ENCODE results near the gene SYT7.

Gene SYT7

GRCh38 chr11:61541598-61541997 is 39.3 kb downstream of the SYT7 start:
- H3K9me3 ChIP-seq (ENCODE audit: control insufficient read depth, insufficient read depth, low read length), result no peaks in the 10 kb centered on the region
- no peak overlapping the region for H3K9ac ChIP-seq (ENCODE audit: low read depth, low read length)

GRCh38 chr11:61540528-61540927 is 40.3 kb downstream of the SYT7 start:
- no peak overlapping the region for H3K27ac ChIP-seq (ENCODE audit: low read depth, low read length)
- no peaks in the 10 kb centered on the region for H3K9me3 ChIP-seq (ENCODE audit: control insufficient read depth, insufficient read depth, low read length)
- H3K4me3 ChIP-seq (ENCODE audit: low read depth, low read length), result no peak overlapping the region
- no peaks in the 10 kb centered on the region for H3K36me3 ChIP-seq (ENCODE audit: control insufficient read depth, insufficient read depth, low read length)
- no peak overlapping the region for H3K9ac ChIP-seq (ENCODE audit: low read depth, low read length)
- peaks cover 19% of the 10 kb centered on the region for H3K4me1 ChIP-seq (ENCODE audit: control insufficient read depth, insufficient read depth, low read length)
- 0 out of 2 replicates have a peak, but pooled peaks cover 3% of the 10 kb centered on the region for H3K27me3 ChIP-seq (ENCODE audit: control insufficient read depth, insufficient read depth, low read length)

More at GRCh38 chr11:61541598-61541997, 39.3 kb downstream of the SYT7 start:
- Histone ChIP-seq H3K27ac (ENCODE audit: low read depth, low read length) (no peak overlapping the region), H3K36me3 (ENCODE audit: control insufficient read depth, insufficient read depth, low read length) (no peaks in the 10 kb centered on the region), H3K27me3 (ENCODE audit: control insufficient read depth, insufficient read depth, low read length) (0 out of 2 replicates have a peak, but pooled peaks cover 3% of the 10 kb centered on the region), H3K4me1 (ENCODE audit: control insufficient read depth, insufficient read depth, low read length) (peaks cover 19% of the 10 kb centered on the region), H3K4me3 (ENCODE audit: low read depth, low read length) (no peak overlapping the region)

GRCh38 chr11:61539831-61540357 is 41.0 kb downstream of the SYT7 start:
- Histone ChIP-seq H3K27ac (ENCODE audit: low read depth, low read length) (no peak overlapping the region), H3K36me3 (ENCODE audit: control insufficient read depth, insufficient read depth, low read length) (no peaks in the 10 kb centered on the region), H3K27me3 (ENCODE audit: control insufficient read depth, insufficient read depth, low read length) (0 out of 2 replicates have a peak, but pooled peaks cover 3% of the 10 kb centered on the region), H3K4me3 (ENCODE audit: low read depth, low read length) (no peak overlapping the region), H3K4me1 (ENCODE audit: control insufficient read depth, insufficient read depth, low read length) (peaks cover 19% of the 10 kb centered on the region), H3K9ac (ENCODE audit: low read depth, low read length) (no peak overlapping the region), H3K9me3 (ENCODE audit: control insufficient read depth, insufficient read depth, low read length) (no peaks in the 10 kb centered on the region)

GRCh38 chr11:61539006-61539405 is 41.9 kb downstream of the SYT7 start:
- H3K27me3 ChIP-seq (ENCODE audit: control insufficient read depth, insufficient read depth, low read length), result 0 out of 2 replicates have a peak, but pooled peaks cover 3% of the 10 kb centered on the region
- H3K4me1 ChIP-seq (ENCODE audit: control insufficient read depth, insufficient read depth, low read length), result peaks cover 19% of the 10 kb centered on the region
- no peaks in the 10 kb centered on the region for H3K36me3 ChIP-seq (ENCODE audit: control insufficient read depth, insufficient read depth, low read length)
- no peaks in the 10 kb centered on the region for H3K9me3 ChIP-seq (ENCODE audit: control insufficient read depth, insufficient read depth, low read length)
- H3K9ac ChIP-seq (ENCODE audit: low read depth, low read length), result no peak overlapping the region
- H3K4me3 ChIP-seq (ENCODE audit: low read depth, low read length), result no peak overlapping the region
- H3K27ac ChIP-seq (ENCODE audit: low read depth, low read length), result no peak overlapping the region

- Histone ChIP-seq H3K36me3 (ENCODE audit: control insufficient read depth, insufficient read depth, low read length) (no peaks in the 10 kb centered on the region), H3K27me3 (ENCODE audit: control insufficient read depth, insufficient read depth, low read length) (0 out of 2 replicates have a peak, but pooled peaks cover 3% of the 10 kb centered on the region), H3K4me3 (ENCODE audit: low read depth, low read length) (no peak overlapping the region), H3K4me1 (ENCODE audit: control insufficient read depth, insufficient read depth, low read length) (peaks cover 19% of the 10 kb centered on the region), H3K27ac (ENCODE audit: low read depth, low read length) (no peak overlapping the region), H3K9ac (ENCODE audit: low read depth, low read length) (no peak overlapping the region), H3K9me3 (ENCODE audit: control insufficient read depth, insufficient read depth, low read length) (no peaks in the 10 kb centered on the region)
Measured at GRCh38 chr11:61538636-61538961, 42.3 kb downstream of the SYT7 start.

- Histone ChIP-seq H3K27me3 (ENCODE audit: control insufficient read depth, insufficient read depth, low read length) (0 out of 2 replicates have a peak, but pooled peaks cover 3% of the 10 kb centered on the region), H3K27ac (ENCODE audit: low read depth, low read length) (no peak overlapping the region), H3K9ac (ENCODE audit: low read depth, low read length) (no peak overlapping the region), H3K36me3 (ENCODE audit: control insufficient read depth, insufficient read depth, low read length) (no peaks in the 10 kb centered on the region), H3K4me3 (ENCODE audit: low read depth, low read length) (no peak overlapping the region), H3K9me3 (ENCODE audit: control insufficient read depth, insufficient read depth, low read length) (no peaks in the 10 kb centered on the region), H3K4me1 (ENCODE audit: control insufficient read depth, insufficient read depth, low read length) (peaks cover 11% of the 10 kb centered on the region)
Measured at GRCh38 chr11:61537326-61537725, 43.5 kb downstream of the SYT7 start.

GRCh38 chr11:61536676-61537270 is 44.1 kb downstream of the SYT7 start:
- H3K27me3 ChIP-seq (ENCODE audit: control insufficient read depth, insufficient read depth, low read length), result 0 out of 2 replicates have a peak, but pooled peaks cover 3% of the 10 kb centered on the region
- no peaks in the 10 kb centered on the region for H3K9me3 ChIP-seq (ENCODE audit: control insufficient read depth, insufficient read depth, low read length)
- H3K9ac ChIP-seq (ENCODE audit: low read depth, low read length), result no peak overlapping the region
- H3K36me3 ChIP-seq (ENCODE audit: control insufficient read depth, insufficient read depth, low read length), result no peaks in the 10 kb centered on the region
- no peak overlapping the region for H3K4me3 ChIP-seq (ENCODE audit: low read depth, low read length)
- peaks cover 7% of the 10 kb centered on the region for H3K4me1 ChIP-seq (ENCODE audit: control insufficient read depth, insufficient read depth, low read length)
- no peak overlapping the region for H3K27ac ChIP-seq (ENCODE audit: low read depth, low read length)

- Histone ChIP-seq H3K36me3 (ENCODE audit: control insufficient read depth, insufficient read depth, low read length) (no peaks in the 10 kb centered on the region), H3K27ac (ENCODE audit: low read depth, low read length) (no peak overlapping the region), H3K4me1 (ENCODE audit: control insufficient read depth, insufficient read depth, low read length) (peaks cover 6% of the 10 kb centered on the region; the same call in 1 of the 2 replicates), H3K9me3 (ENCODE audit: control insufficient read depth, insufficient read depth, low read length) (no peaks in the 10 kb centered on the region), H3K9ac (ENCODE audit: low read depth, low read length) (no peak overlapping the region), H3K27me3 (ENCODE audit: control insufficient read depth, insufficient read depth, low read length) (0 out of 2 replicates have a peak, but pooled peaks cover 3% of the 10 kb centered on the region), H3K4me3 (ENCODE audit: low read depth, low read length) (no peak overlapping the region)
Measured at GRCh38 chr11:61535998-61536675, 44.7 kb downstream of the SYT7 start.

GRCh38 chr11:61534933-61535839 is 45.7 kb downstream of the SYT7 start:
- Histone ChIP-seq H3K27ac (ENCODE audit: low read depth, low read length) (no peak overlapping the region), H3K36me3 (ENCODE audit: control insufficient read depth, insufficient read depth, low read length) (no peaks in the 10 kb centered on the region), H3K4me3 (ENCODE audit: low read depth, low read length) (no peak overlapping the region), H3K9ac (ENCODE audit: low read depth, low read length) (no peak overlapping the region), H3K9me3 (ENCODE audit: control insufficient read depth, insufficient read depth, low read length) (no peaks in the 10 kb centered on the region), H3K27me3 (ENCODE audit: control insufficient read depth, insufficient read depth, low read length) (0 out of 2 replicates have a peak, but pooled peaks cover 3% of the 10 kb centered on the region), H3K4me1 (ENCODE audit: control insufficient read depth, insufficient read depth, low read length) (peaks cover 6% of the 10 kb centered on the region; the same call in 1 of the 2 replicates)

- no peak overlapping the region for H3K9ac ChIP-seq (ENCODE audit: low read depth, low read length)
- no peak overlapping the region for H3K27ac ChIP-seq (ENCODE audit: low read depth, low read length)
- no peak overlapping the region for H3K4me3 ChIP-seq (ENCODE audit: low read depth, low read length)
- H3K27me3 ChIP-seq (ENCODE audit: control insufficient read depth, insufficient read depth, low read length), result 0 out of 2 replicates have a peak, but pooled peaks cover 3% of the 10 kb centered on the region
- H3K9me3 ChIP-seq (ENCODE audit: control insufficient read depth, insufficient read depth, low read length), result no peaks in the 10 kb centered on the region
- H3K4me1 ChIP-seq (ENCODE audit: control insufficient read depth, insufficient read depth, low read length), result no peaks in the 10 kb centered on the region
- no peaks in the 10 kb centered on the region for H3K36me3 ChIP-seq (ENCODE audit: control insufficient read depth, insufficient read depth, low read length)
Measured at GRCh38 chr11:61534025-61534932, 46.6 kb downstream of the SYT7 start.

All from HUES48 (cell line).